HepG2 (cell line): ENCODE results near the gene RPLP1. TPM values are rescaled to one million over a fixed set of nuclear protein-coding genes. Genes with fewer than 3 reads are reported as not detected.
A peak's percentile ranks its signal among the peaks of the same experiment; 100 is the strongest.

Experiments
- ATRX ChIP-seq: sonication (generic); formaldehyde crosslinking; IDR thresholded peaks from 2 replicates; pipeline ENCODE4 v1.4.0; 2020; ENCODE audit warnings: missing genetic modification reagents, borderline replicate concordance
- FOXK1 ChIP-seq: sonication (generic); formaldehyde crosslinking; IDR thresholded peaks from 2 replicates; pipeline ENCODE4 v1.4.0; 2020; ENCODE audit warnings: low read depth, missing genetic modification reagents, borderline replicate concordance
- KDM2A ChIP-seq: sonication (generic); formaldehyde crosslinking; IDR thresholded peaks from 2 replicates; pipeline ENCODE4 v1.4.0; 2020; ENCODE audit warnings: low read depth, missing genetic modification reagents, borderline replicate concordance
- POGZ ChIP-seq: sonication (generic); formaldehyde crosslinking; IDR thresholded peaks from 2 replicates; pipeline ENCODE4 v1.4.0; 2020; ENCODE audit warnings: mild to moderate bottlenecking, missing genetic modification reagents
- RFX5 ChIP-seq: IDR thresholded peaks from 2 replicates; pipeline ENCODE4 v1.6.1; 2011; ENCODE audit warnings: low read depth, low read length, improper control_type of control experiment
- SSRP1 ChIP-seq: IDR thresholded peaks from 2 replicates; pipeline ENCODE4 v1.6.1; 2016; ENCODE audit warnings: control low read depth
- SUZ12 ChIP-seq: fragments of 150-350 bp; IDR thresholded peaks from 2 replicates; pipeline ENCODE4 v1.6.1; 2014; ENCODE audit warnings: low read depth, low read length
- ZEB1 ChIP-seq: IDR thresholded peaks from 2 replicates; pipeline ENCODE4 v1.6.1; 2012; ENCODE audit warnings: mild to moderate bottlenecking, low read depth, inconsistent platforms; ENCODE audit not compliant: insufficient replicate concordance
- ZFP90 ChIP-seq: sonication (generic); formaldehyde crosslinking; IDR thresholded peaks from 2 replicates; pipeline ENCODE4 v1.8.0; 2022; ENCODE audit warnings: missing genetic modification reagents, mild to moderate bottlenecking, inconsistent platforms, borderline replicate concordance
- ZNF12 ChIP-seq: sonication (generic); formaldehyde crosslinking; IDR thresholded peaks from 2 replicates; pipeline ENCODE4 v1.5.0; 2020; ENCODE audit warnings: missing genetic modification reagents
- ZNF329 ChIP-seq: sonication (generic); formaldehyde crosslinking; IDR thresholded peaks from 2 replicates; pipeline ENCODE4 v1.9.0; 2021; ENCODE audit warnings: low read depth, mild to moderate bottlenecking, missing genetic modification reagents
- ZNF333 ChIP-seq: sonication (generic); formaldehyde crosslinking; IDR thresholded peaks from 2 replicates; pipeline ENCODE4 v1.4.0; 2020; ENCODE audit warnings: mild to moderate bottlenecking, missing genetic modification reagents, borderline replicate concordance
- ZNF350 ChIP-seq: sonication (generic); formaldehyde crosslinking; IDR thresholded peaks from 2 replicates; pipeline ENCODE4 v1.4.0; 2020; ENCODE audit warnings: mild to moderate bottlenecking, low read depth, missing genetic modification reagents, borderline replicate concordance
- ZNF441 ChIP-seq: sonication (generic); formaldehyde crosslinking; IDR thresholded peaks from 2 replicates; pipeline ENCODE4 v1.7.0; 2021; ENCODE audit warnings: missing genetic modification reagents, borderline replicate concordance
- ZNF614 ChIP-seq: IDR thresholded peaks from 2 replicates; pipeline ENCODE4 v1.6.1; 2018; ENCODE audit warnings: missing biosample characterization, missing genetic modification reagents, inconsistent platforms, borderline replicate concordance
- ZNF792 ChIP-seq: IDR thresholded peaks from 2 replicates; pipeline ENCODE4 v1.6.1; 2016
- ZNF839 ChIP-seq: sonication (generic); formaldehyde crosslinking; IDR thresholded peaks from 2 replicates; pipeline ENCODE4 v1.4.0; 2020; ENCODE audit warnings: missing genetic modification reagents, mild to moderate bottlenecking, borderline replicate concordance
- ZNF883 ChIP-seq: sonication (generic); formaldehyde crosslinking; IDR thresholded peaks from 2 replicates; pipeline ENCODE4 v1.5.1; 2020; ENCODE audit warnings: mild to moderate bottlenecking, missing genetic modification reagents; ENCODE audit errors: not compliant biosample characterization
- polyA plus RNA-seq, 8 experiments: library from polyadenylated mRNA; depleted of rRNA in 3 of 8; stranded (reverse) in 7 of 8; unstranded in 1 of 8; fragments of >200 nt; fragmentation: Illumina TruSeq in 4 of 8; extraction: Trizol in 4 of 8; gene quantifications; 2 replicates each; pipeline versions ENCODE4 v1.2.1 to v1.2.3, GENCODE V29; 2011 to 2016; ENCODE audit warnings: low read depth in 4 of 8, missing spikeins in 1 of 8, mixed read lengths in 1 of 8; ENCODE audit not compliant: insufficient read depth in 1 of 8
- total RNA-seq, 5 experiments: library from RNA; depleted of rRNA; stranded (reverse); fragments of >200 nt; fragmentation: Illumina TruSeq; extraction: Trizol; gene quantifications; 2 replicates each; pipeline ENCODE4 v1.2.3, GENCODE V29; 2016; ENCODE audit warnings: low read depth in 1 of 5
- TF ChIP-seq, protein P1 (sequence below): sonication (generic); formaldehyde crosslinking; IDR thresholded peaks from 2 replicates; pipeline ENCODE4 v1.4.0; 2020; ENCODE audit warnings: missing genetic modification reagents, mild to moderate bottlenecking, borderline replicate concordance
- TF ChIP-seq, protein P2 (sequence below): IDR thresholded peaks from 2 replicates; pipeline ENCODE4 v1.6.1; 2016; ENCODE audit warnings: mild to moderate bottlenecking, missing biosample characterization, missing genetic modification reagents
- TF ChIP-seq, protein P3 (sequence below): sonication (generic); formaldehyde crosslinking; IDR thresholded peaks from 2 replicates; pipeline ENCODE4 v1.4.0; 2020; ENCODE audit warnings: mild to moderate bottlenecking, missing genetic modification reagents
- TF ChIP-seq, protein P4 (sequence below): sonication (generic); formaldehyde crosslinking; IDR thresholded peaks from 2 replicates; pipeline ENCODE4 v1.8.0; 2022; ENCODE audit warnings: mild to moderate bottlenecking, missing genetic modification reagents; ENCODE audit not compliant: insufficient replicate concordance

The RPLP1 gene
- total and polyA plus RNA-seq, 2 of the 13 experiments (the other 11 are each of a cell fraction or from before 2014, with no cell fraction given) = 817 to 929 TPM

DNA sequence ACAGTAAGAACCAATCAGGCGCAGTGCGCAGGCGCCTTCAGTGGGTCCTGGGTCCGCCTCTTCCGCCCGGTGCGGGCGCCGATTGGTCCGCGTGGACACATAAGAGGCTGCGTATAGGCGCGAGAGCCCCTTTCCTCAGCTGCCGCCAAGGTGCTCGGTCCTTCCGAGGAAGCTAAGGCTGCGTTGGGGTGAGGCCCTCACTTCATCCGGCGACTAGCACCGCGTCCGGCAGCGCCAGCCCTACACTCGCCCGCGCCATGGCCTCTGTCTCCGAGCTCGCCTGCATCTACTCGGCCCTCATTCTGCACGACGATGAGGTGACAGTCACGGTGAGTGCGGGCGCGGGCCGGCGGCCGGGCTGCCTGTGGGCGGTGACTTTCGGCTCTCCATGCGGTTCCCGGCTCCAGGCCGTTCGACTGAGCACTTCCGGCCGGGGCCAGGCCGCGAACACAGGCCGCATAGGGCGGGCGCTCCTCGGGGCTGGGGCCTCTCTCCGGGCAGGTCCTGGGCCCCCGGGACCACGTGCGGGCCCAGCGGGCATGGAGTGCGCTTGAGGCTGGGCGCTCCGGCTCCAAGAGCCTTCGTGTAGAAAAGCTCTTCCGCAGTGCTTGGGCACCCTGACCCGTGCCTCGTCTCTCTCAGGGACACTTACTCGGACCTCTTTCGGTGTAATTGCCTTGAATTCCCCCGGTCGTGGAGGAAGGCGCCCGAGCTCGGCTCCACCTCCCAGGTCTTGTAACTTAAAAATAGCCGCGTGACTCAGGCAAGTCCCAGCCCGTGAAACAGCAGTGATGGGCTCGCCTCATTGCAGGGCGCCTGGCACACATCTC, at the start of gene RPLP1 (continued):
- TF ChIP-seq, protein P1, sequence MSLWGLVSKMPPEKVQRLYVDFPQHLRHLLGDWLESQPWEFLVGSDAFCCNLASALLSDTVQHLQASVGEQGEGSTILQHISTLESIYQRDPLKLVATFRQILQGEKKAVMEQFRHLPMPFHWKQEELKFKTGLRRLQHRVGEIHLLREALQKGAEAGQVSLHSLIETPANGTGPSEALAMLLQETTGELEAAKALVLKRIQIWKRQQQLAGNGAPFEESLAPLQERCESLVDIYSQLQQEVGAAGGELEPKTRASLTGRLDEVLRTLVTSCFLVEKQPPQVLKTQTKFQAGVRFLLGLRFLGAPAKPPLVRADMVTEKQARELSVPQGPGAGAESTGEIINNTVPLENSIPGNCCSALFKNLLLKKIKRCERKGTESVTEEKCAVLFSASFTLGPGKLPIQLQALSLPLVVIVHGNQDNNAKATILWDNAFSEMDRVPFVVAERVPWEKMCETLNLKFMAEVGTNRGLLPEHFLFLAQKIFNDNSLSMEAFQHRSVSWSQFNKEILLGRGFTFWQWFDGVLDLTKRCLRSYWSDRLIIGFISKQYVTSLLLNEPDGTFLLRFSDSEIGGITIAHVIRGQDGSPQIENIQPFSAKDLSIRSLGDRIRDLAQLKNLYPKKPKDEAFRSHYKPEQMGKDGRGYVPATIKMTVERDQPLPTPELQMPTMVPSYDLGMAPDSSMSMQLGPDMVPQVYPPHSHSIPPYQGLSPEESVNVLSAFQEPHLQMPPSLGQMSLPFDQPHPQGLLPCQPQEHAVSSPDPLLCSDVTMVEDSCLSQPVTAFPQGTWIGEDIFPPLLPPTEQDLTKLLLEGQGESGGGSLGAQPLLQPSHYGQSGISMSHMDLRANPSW (CRISPR knock-in tag) = no peak; the same call in 1 of the 2 replicates
- TF ChIP-seq ZEB1 (no peak), ZNF329 (CRISPR knock-in tag) (no peak; the same call in 1 of the 2 replicates), ZNF792 (CRISPR knock-in tag) (peak; percentile 77), ZNF883 (peak; percentile 29), SSRP1 (CRISPR knock-in tag) (no peak), ZNF12 (CRISPR knock-in tag) (0 out of 2 replicates have a peak, but pooled peaks have one; percentile 13), POGZ (CRISPR knock-in tag) (peak; percentile 67; the same call in 1 of the 2 replicates), ZNF350 (peak; percentile 57; the same call in 1 of the 2 replicates), ATRX (CRISPR knock-in tag) (no peak), ZNF839 (CRISPR knock-in tag) (0 out of 2 replicates have a peak, but pooled peaks have one; percentile 5), SUZ12 (no peak), ZNF614 (CRISPR knock-in tag) (peak; percentile 58; the same call in 1 of the 2 replicates), ZNF441 (CRISPR knock-in tag) (no peak; the same call in 1 of the 2 replicates), KDM2A (peak; percentile 87), RFX5 (no peak), ZNF333 (CRISPR knock-in tag) (no peak; the same call in 1 of the 2 replicates), ZFP90 (CRISPR knock-in tag) (peak; percentile 82), FOXK1 (CRISPR knock-in tag) (peak; percentile 61; the same call in 1 of the 2 replicates)
- TF ChIP-seq, protein P2, sequence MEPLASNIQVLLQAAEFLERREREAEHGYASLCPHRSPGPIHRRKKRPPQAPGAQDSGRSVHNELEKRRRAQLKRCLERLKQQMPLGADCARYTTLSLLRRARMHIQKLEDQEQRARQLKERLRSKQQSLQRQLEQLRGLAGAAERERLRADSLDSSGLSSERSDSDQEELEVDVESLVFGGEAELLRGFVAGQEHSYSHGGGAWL (CRISPR knock-in tag) = peak; percentile 83
- TF ChIP-seq, protein P3, sequence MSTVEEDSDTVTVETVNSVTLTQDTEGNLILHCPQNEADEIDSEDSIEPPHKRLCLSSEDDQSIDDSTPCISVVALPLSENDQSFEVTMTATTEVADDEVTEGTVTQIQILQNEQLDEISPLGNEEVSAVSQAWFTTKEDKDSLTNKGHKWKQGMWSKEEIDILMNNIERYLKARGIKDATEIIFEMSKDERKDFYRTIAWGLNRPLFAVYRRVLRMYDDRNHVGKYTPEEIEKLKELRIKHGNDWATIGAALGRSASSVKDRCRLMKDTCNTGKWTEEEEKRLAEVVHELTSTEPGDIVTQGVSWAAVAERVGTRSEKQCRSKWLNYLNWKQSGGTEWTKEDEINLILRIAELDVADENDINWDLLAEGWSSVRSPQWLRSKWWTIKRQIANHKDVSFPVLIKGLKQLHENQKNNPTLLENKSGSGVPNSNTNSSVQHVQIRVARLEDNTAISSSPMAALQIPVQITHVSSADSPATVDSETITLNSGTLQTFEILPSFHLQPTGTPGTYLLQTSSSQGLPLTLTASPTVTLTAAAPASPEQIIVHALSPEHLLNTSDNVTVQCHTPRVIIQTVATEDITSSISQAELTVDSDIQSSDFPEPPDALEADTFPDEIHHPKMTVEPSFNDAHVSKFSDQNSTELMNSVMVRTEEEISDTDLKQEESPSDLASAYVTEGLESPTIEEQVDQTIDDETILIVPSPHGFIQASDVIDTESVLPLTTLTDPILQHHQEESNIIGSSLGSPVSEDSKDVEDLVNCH (CRISPR knock-in tag) = no peak
- TF ChIP-seq, protein P4, sequence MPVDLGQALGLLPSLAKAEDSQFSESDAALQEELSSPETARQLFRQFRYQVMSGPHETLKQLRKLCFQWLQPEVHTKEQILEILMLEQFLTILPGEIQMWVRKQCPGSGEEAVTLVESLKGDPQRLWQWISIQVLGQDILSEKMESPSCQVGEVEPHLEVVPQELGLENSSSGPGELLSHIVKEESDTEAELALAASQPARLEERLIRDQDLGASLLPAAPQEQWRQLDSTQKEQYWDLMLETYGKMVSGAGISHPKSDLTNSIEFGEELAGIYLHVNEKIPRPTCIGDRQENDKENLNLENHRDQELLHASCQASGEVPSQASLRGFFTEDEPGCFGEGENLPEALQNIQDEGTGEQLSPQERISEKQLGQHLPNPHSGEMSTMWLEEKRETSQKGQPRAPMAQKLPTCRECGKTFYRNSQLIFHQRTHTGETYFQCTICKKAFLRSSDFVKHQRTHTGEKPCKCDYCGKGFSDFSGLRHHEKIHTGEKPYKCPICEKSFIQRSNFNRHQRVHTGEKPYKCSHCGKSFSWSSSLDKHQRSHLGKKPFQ = peak; percentile 56
